Left renal pelvis (tissue), 4 donors: ENCODE data around the gene AREL1. TPM values are rescaled to one million over a fixed set of nuclear protein-coding genes. Genes with fewer than 3 reads are reported as not detected.

Source experiments
- DNase-seq, 4 donors: peaks; one replicate each; pipeline ENCODE4 v3.0.0-alpha.2; 2013; ENCODE audit warnings: low read depth in 4 of 4, low spot score in 3 of 4
- polyA plus RNA-seq, 4 donors: library from polyadenylated mRNA; unstranded; fragments of 120-200 nt; gene quantifications; one replicate each; pipeline ENCODE4 v1.2.1, GENCODE V29; 2013; ENCODE audit not compliant: insufficient read length in 4 of 4

Gene AREL1
- polyA plus RNA-seq, 4 donors, result 25.6 to 42.9 (median 37.9) TPM

DNA sequence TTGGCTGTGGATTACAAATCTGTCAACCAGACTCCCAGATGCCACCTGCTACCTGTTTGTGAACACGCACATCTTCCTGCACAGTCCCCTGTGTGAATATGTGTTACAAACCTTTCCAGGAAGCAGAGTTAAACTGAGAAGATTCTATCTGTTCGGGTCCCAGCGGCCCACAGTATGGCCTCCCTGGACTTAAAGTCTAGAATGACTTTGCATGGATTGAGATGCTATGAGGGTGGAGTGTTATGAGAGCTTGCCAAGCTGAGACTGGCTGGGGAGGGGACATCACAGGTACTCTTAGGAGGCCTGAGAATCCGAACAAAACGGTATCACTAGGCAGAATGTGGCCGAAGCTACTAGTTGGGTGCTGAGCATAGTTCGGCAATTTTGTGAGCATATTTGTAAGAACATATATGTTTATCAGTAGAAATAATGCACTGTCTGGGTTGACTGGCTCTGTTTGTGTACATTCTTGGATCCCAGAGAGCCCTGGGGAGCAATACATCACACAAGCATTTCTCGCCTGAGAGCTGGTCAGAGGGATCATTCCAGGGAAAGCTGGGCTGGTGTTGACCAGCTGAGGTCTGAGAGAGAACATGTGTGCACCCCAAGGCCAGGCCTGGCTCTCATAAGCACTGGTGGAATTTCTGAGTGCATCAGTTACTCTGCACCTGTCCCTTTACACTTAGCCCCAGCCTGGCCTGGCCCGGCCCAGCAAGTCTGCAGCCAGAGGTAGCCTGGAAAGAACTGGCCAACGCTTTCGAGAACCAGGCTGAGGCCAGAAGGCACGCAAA, 71.1 kb downstream of the AREL1 start:
- no peak for DNase-seq

DNA sequence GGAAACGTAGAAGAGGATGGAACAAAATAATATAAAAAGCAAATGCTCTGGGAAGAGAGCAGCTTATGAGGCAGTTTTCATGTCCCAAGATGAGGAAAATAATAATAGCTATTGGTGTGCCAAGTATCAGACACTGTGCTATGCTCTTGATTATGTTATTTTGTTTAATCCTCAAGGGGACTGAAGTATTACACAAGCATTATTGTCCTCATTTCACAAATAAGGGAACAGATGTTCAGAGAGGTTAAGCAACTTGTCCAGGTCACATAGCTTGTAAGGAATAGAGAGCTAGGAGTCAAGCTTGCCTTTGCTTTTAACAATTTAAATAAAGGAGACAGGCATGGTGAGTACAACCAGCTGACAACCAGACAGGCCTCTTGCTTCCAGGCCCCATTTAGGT, 73.9 kb downstream of the AREL1 start:
- DNase-seq, result no peak

DNA sequence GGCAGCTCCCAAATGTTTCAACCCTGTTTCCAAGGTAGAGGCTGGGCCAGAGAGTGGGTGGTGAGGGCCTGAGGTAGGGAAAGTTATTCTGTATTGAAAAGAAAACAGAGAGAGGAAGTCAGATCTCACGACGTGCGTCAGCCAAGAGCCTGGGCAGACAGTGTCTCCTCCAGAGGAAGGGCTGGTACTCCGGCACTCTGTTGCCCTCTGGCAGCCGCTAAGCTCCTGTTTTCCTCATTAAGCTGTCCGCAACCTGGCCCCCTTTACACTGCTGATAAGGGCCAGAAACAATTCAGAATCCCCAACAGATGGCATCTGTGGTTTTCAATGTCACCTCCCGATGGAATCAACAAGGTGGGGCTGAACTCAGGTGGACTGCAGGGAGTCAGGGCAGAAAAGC, 74.8 kb downstream of the AREL1 start:
- DNase-seq, result no peak

DNA sequence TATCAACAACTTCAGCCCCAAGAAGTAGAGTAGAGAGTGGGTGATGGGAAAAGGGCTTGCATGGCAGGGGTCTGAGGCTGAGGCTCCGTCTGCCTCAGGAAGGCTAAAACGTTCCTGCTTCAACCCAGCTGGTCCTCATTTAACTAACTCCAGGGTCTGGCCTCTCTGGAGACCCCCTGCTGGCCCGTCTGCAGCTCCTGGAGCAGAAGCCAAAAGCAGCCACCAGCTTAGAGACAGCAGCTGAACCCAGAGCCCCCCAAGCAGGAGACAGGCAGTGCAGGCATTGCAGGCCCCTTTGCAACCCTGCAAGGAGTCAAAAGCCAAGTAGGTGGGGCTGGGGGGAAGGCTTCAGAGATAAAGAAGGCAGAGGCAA, 75.7 kb downstream of the AREL1 start:
- DNase-seq, result no peak

DNA sequence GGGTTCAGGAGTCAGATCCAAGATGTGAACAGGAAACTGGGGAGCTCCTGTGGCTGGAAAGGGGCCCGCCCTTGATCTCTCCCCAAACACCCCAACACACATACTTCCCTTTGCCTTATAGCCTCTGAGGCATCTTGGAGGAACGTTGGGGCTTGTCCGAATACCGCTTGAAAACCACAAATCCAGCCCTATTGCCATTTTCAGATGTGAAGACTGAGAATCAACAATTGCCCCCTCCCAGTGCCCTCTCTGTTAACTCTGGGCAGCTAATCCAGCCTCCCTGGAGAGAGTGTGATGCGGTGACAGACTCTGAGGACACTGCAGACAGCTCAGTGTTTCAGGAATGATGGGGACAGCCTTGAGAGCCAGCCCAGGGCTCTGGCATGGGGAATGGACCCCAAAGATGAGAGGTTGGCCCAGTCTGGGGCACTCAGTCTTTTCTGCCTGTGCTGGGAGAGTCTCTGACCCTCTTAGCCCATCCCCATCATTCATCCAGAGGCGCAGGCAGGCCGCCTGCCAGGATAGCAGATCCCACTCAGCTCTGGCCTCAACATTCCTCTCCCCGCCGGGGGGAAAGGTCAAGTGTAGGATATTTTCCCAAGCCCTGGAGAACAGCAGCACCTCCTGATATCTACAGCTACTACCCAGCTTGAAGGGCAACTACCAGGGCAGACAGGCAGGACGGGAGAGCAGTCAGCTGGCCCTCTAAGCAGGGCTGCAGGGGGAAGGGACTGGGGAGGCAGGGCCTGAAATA, 76.3 kb downstream of the AREL1 start:
- no peak for DNase-seq

DNA sequence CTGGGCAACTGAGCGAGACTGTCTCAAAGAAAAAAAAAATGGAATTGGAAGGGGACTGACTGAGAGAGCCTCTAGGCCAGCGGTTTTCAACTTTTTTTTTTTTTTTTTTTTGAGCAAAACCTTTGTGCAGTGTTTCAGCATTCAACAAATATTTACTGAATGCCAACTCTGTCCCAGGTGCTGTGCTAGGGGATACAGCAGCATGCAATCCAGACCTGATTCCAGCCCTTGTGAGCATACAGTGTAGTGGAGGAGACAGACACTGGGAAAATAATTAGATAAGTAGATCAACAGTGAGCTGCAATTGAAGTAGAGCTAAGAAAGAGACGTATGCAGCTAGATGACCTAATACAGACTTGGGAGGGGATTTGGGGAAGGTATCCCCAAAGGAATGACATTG, 77.0 kb downstream of the AREL1 start:
- DNase-seq, result no peak

DNA sequence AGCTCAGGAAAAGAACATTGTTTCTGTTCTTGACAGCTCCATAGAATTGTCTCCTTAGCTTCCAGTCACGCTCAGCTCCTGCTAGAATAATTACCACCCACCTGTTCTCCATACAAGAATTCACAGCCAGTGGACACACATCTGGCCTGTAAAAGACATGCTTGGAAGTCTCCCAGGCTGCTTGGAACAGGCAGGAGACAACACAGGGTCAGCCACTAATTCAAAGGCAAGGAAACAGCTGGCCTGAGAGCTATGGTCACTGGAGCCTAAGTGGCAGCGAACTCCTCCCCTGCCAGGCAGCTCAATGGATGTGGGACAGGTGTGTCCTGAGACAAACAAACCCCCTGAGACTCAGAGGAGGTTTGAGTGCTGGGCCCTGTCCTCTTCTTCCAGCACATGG, 77.9 kb downstream of the AREL1 start:
- DNase-seq, result no peak

DNA sequence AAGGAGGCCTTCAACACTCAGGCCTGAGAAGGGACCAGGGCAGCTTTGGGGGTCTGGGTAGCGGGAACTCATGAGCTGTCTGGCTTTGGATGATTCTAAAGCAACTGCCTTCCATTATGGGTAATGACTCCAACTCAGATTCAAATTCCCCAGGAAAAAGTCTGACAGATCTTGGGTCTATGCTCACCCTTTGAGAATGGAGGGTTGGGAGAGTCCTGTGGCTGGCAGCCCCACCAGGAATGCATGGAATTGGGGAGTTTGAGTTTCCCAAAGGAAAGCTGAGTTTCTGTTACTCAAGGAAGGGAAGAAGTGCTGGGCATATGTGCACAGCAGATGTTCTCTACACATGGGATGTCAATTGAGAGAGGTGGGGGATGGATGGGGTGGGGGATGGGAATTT, 78.4 kb downstream of the AREL1 start:
- no peak for DNase-seq

DNA sequence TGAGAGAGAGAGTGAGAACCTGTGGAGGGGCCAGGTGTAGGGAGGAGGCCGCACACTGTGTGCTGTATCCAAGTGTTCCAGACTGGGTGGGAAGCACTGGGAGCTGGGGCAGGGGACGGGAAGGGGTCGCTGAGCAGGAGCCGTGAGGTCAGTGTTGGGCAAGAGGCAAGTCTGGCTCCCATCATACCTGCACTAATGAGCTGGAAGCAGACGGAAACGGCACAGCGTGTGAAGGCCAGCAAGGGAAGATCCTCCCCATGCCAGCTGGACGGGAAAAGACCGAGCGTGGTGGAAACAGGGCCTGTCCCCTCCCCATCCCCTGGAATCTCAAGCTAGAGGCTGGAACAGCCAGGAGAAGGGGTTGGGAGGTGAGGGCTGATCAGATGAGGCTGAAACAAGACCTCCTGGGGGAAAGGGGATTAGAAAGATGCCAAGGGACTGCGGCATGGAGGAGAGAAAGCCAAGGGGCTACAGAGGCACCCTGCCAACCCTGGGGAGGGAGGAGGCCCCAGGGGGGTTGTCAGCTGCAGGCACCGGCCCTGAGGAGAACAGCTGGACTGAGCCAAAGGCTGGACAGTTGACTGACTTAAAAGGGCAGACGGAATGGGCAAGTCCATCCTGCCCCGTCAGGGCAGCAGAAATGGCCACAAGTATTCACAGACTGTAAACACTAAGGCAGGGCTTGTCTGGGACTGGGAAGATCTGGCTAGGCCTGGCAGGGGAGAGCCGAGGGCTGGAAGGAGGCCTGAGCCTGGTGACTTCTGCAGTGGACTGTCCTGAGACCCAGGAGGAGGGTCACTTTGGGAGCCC, 81.8 kb downstream of the AREL1 start:
- no peak for DNase-seq

DNA sequence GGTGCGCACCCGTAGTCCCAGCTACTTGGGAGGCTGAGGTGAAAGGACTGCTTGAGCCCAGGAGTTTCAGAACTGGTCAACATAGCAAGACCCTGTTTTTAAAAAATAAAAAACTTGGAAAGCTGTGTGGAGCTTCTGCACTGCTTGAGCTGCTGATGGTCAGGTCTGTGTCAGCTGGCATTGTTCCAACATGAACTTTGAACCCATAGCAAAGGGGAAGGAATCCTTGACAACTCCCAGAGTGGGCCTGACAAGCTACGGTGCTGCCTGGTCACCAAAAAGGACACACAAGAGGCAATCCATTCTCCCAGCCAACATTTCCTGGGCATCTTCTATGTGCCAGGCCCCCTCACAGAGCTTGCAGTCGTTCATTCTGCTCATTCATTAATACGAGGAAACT, 84.5 kb downstream of the AREL1 start:
- DNase-seq, result no peak

DNA sequence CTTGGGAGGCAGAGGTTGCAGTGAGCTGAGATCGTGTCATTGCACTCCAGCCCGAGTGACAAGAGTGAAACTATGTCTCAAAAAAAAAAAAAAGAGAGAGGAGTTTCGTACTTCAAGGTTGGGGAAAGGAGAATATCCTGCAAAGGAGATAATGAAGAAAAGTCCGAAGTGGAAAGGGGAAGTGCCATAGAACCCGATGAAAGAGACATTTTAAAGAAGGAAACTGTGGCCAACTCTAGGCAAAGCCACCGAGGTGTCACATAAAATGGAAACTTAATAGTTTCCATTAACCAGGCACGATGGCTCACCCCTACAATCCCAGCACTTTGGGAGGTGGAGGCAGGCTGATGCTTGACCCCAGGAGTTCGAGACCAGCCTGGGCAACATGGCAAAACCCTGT, 85.8 kb downstream of the AREL1 start:
- DNase-seq, result no peak

DNA sequence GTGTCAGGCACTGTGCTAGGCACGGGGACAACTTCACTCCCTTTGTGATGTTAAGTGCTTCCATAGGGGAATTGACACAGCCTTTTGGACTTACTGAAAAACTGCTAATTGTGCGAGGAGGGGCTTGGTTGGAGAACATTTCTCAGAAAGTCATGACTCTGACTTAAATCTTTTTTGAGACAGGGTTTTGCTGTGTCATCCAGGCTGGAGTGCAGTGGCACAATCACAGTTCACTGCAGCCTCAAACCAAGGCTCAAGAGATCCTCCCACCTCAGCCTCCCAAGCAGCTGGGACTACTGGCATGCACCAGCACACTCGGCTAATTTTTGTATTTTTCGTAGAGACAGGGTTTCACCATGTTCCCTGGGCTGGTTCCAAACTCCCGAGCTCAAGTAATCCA, 90.6 kb downstream of the AREL1 start:
- DNase-seq, result no peak

DNA sequence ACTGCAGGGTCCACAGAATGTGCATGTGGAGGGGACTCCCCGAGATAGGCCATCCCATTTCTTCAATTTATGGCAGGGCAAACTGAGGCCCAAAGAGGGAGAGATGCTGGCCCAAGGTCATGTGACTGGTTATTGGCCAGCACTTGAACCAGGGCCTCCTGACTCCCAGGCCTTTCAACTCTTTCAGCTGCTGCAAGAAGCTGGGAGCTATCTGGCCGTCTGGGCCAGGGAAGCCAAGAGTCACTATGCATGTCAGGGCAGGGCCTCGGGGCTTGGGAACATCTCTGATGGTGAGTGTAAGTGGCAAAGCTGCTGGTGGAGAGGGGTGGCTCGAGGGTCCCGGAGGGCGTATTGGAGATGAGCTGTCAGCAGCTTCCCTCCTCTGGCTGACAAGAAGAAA, 91.3 kb downstream of the AREL1 start:
- DNase-seq, result no peak

DNA sequence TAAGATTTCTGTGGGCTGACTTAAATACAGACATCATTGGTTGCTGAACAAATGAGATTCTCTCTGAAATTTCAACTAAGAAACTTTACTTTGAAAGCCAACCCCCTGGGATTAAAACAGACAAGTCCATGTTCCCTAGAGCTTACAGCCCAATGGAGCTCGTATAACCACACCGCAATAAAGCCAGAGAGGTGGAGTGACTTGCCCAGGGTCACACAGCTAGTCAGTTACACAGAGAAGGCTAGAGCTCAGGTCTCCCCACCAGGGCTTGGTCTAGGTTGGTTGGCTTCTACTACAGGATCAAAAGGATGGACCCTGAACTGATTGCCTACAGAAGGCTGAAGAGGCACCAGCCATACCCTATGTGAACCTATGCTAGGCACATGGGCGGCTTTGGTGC, 92.0 kb downstream of the AREL1 start:
- DNase-seq, result no peak

DNA sequence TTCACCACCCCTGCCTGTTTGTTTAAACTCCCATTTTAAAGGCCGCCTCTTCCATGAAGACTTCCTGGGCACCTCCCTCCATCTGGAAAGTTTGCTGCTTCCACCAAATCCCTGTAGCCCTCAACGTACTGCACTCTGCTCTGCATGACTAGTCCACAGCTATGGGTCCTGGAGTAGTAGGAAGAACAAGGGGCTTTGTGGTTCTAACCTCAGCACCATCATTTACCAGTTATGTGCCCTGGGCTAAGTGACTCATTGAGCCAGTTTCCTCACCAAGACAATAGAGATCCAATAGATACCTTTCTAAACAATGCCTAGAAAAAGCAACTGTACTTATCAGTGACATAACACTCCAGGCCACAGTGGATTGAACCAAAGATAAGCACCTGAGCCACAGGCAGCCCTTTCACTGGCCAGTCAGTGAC, 92.4 kb downstream of the AREL1 start:
- DNase-seq, result no peak

DNA sequence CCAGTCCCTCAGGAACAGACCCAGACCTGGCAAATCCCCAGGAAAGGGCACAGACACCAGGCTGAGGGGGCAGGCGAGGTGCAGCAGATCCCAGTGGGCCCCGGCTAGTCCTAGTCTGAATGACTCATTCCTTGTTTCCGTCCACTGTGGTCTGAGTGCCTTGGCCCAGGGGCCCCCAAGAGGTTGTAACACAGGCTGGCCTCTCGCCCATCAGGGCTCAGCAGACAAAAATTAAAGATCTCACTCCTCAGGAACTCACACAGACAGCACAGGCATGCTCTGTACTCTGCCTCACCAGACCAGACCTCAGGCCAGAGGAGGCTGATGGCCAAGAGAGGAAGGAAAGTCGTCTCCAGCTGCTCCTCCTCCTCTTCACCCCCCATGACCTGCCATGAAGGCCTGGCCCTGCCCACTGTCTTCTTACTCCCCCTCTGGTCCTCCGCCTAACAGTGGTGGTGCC, 93.2 kb downstream of the AREL1 start:
- DNase-seq, result no peak

DNA sequence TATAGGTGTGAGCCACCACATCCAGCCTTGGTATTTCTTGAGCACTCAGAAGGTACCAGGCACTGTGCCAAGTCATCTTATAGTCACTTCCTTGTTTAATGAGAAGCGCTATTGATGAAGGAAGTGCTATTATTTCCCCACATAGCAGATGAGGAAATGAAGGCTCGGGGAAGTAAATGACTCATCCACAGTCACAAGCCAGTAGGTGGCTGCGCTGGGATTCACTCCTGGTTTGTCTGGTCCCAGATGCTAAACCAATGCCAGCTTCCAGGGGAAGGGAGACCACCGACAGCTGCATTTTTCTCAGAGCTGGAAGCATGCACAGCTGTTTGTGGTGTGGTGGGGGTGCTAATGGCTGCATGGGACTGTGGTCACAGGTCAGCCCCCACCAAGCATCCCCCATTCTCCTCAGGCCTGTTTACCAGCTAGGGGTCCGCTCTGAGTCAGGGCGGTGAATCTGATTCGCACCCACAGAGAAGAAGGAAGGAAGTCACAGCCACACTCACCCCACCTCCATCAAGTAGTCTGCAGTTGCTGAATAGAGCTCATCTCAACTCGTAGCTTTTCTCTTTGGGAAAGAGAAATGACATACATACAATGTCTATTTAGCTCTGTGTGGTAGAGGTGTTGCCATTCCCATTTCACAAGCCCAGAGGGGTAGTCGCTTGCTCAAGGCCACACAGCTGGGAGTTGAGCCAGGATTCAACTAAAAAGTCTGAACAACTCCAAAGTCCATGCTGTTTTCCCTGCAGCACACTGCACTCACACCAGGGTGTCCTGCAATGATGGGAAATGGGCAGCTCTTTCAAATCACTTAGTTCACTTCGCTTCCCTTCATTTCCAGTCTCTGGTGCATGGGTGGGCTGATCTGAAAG, 94.6 kb downstream of the AREL1 start:
- no peak for DNase-seq

DNA sequence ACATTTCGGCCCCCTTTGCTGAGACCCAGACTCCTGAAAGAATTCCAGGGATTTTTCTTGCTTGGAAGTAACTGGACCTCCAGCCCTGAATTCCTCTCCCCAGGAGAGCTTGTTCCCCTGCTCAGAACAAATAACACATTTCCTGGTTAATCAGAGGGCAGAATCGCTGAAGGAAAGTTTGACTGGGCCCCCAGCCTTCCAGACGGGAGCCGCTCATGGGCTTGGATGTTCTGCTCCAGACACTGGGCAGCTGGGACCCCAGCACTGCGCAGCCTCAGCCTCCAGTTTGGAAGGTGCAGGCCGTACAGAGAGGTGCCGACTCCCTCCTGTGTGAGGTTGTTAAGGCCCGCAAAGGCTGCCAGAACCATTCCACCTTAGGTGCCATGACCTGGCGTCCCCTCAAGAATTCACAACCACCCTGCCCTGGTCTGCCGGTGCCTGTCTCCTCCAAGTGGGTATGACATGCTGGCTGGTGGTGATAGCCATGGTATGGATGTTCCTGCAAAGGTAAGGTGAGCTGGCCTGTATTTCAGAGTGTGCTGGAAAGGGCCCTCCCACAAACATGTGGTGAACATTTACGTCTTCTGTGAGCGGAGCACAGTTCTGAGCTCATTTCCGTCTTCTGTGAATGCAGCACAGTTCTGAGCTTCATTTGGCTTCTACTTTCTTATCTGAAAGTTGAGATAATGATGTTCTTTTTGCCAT, 95.7 kb downstream of the AREL1 start:
- DNase-seq, result no peak

DNA sequence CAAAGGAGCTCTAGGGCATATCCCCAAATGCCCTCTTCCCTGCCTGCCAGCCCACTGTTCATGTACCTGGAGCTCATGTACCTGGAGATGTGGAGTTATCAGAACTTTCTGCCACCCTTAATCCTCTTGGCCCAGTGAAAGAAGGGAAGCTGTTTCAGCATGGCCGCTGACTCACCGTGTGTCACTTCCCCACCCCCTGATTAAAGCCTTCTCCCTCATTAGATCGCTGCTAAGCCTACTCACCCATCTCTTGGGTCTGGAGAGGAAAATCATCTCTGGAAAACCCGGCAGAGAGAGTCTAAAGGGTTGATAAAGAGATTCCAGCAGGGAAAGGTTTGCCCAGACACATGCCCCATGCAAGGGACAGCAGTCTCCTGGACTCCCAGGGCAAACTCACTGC, 96.4 kb downstream of the AREL1 start:
- DNase-seq, result no peak

DNA sequence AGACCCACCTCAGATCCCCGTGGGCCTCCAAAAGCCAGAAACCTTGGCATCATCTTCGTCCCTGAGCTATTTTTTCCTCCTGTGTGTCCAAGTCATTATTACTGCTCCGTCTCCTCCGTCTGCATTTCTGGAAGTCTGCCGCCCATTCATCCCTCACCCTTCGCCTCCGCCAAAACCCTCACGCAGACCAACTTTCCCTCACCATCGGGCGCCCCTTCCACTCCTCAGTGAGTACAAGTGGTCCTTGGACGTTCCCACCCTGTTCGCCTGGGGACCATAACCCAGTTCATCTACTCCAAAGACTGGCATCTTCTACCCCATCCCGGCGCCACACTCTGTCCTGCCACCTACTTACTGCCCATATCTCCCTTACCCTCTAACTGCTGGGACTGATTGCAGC, 97.1 kb downstream of the AREL1 start:
- no peak for DNase-seq
